Body of pancreas (tissue), 4 donors: ENCODE data around the gene RNF7.

ENCODE experiments used
- POLR2A ChIP-seq, 3 donors: fragments of 450-650 bp; IDR thresholded peaks; one replicate each; pipeline ENCODE4 v1.6.1; 2016; ENCODE audit warnings: antibody characterized with exemption in 3 of 3, mild to moderate bottlenecking in 2 of 3
- TF ChIP-seq, protein P1 (sequence below), 7 experiments: fragments of 450-650 bp in 4 of 7; fragments of 200-600 bp in 3 of 7; sonication (generic) in 3 of 7; IDR thresholded peaks; one replicate each; pipeline ENCODE4 v1.5.1; 2016 to 2019; ENCODE audit warnings: antibody characterized with exemption in 7 of 7

DNA sequence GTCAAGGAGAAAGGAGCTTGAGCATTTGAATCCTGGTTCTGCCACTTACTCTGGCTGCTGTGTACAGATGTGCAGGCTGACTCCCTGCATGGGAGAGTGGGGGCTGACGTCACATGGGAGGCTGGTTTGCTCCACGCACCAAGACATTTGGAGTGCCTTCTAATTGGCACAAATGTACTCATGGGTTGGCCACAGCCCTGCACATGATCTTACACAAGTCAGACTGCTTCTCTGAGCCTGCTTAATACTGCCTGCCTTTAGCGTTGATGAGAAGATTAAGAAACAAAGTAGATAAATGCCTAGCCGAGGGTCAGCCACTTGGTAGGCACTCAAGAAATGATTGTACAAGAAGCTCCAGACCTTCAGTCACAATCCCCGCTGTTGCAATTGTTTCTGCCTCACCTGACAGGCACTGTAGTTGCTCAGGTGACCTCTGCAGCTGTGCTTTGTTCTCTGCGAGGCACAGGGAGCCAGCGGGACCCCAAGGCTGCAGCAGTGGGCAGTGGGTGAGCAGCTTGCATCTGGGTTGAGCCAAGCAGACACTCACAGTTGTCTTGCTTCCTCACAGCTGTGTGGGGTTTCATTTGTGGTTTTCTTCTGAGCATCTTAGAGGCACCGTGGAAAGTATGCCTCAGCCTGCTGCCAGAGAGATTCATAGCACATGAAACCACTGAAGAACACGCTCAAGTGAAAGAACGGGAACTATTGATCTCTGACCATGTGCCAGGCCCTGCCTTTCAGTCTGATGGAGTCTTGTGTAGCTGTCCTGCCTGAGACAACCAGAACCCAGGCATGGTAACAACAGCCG lies 58.2 kb downstream of the RNF7 start:
- TF ChIP-seq, protein P1, sequence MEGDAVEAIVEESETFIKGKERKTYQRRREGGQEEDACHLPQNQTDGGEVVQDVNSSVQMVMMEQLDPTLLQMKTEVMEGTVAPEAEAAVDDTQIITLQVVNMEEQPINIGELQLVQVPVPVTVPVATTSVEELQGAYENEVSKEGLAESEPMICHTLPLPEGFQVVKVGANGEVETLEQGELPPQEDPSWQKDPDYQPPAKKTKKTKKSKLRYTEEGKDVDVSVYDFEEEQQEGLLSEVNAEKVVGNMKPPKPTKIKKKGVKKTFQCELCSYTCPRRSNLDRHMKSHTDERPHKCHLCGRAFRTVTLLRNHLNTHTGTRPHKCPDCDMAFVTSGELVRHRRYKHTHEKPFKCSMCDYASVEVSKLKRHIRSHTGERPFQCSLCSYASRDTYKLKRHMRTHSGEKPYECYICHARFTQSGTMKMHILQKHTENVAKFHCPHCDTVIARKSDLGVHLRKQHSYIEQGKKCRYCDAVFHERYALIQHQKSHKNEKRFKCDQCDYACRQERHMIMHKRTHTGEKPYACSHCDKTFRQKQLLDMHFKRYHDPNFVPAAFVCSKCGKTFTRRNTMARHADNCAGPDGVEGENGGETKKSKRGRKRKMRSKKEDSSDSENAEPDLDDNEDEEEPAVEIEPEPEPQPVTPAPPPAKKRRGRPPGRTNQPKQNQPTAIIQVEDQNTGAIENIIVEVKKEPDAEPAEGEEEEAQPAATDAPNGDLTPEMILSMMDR (IDR thresholded peaks at IDR 0.05): no peak
- TF ChIP-seq POLR2A (IDR thresholded peaks at IDR 0.05): no peak
